Mesendoderm (in vitro differentiated cells): ENCODE measurements around the gene MIR17HG.
"Not testable (repeated sequence)": the region's sequence is repeated elsewhere in the genome, so short reads cannot be mapped to it uniquely, and the experiment has no call there.

Experiments
- DNase-seq: peaks from one replicate; pipeline ENCODE4 v3.0.0; 2013
- H2AK5ac ChIP-seq: 2 replicates; pipeline ENCODE4 v1.6.1; 2013; ENCODE audit warnings: low read length, inconsistent platforms
- H2BK120ac ChIP-seq: 2 replicates; pipeline ENCODE4 v1.6.1; 2013; ENCODE audit warnings: low read depth, mild to moderate bottlenecking, low read length, moderate library complexity, mixed read lengths
- H2BK15ac ChIP-seq: replicated peaks from 2 replicates; pipeline ENCODE4 v1.6.1; 2013; ENCODE audit warnings: low read depth, mild to moderate bottlenecking, moderate library complexity
- H2BK5ac ChIP-seq: 2 replicates; pipeline ENCODE4 v1.6.1; 2013; ENCODE audit warnings: low read length, inconsistent platforms
- H3K18ac ChIP-seq: 2 replicates; pipeline ENCODE4 v1.6.1; 2013; ENCODE audit warnings: mild to moderate bottlenecking, low read length, mixed read lengths
- H3K23ac ChIP-seq: one replicate; pipeline ENCODE4 v1.6.1; 2013; ENCODE audit warnings: low read length
- H3K27ac ChIP-seq: 2 replicates; pipeline ENCODE4 v1.5.1; 2013; ENCODE audit warnings: low read depth, mild to moderate bottlenecking, inconsistent platforms, low read length, moderate library complexity
- H3K27me3 ChIP-seq: 2 replicates; pipeline ENCODE4 v1.6.1; 2013; ENCODE audit warnings: low read length, control low read depth, mild to moderate bottlenecking, inconsistent platforms; ENCODE audit not compliant: insufficient read depth, poor library complexity
- H3K36me3 ChIP-seq: 2 replicates; pipeline ENCODE4 v1.6.1; 2013; ENCODE audit warnings: low read length, inconsistent platforms; ENCODE audit not compliant: control insufficient read depth, insufficient read depth
- H3K4ac ChIP-seq: one replicate; pipeline ENCODE4 v1.6.1; 2013; ENCODE audit warnings: low read depth, mild to moderate bottlenecking, low read length, moderate library complexity
- H3K4me1 ChIP-seq: 2 replicates; pipeline ENCODE4 v1.6.1; 2013; ENCODE audit warnings: low read depth, low read length, inconsistent platforms; ENCODE audit not compliant: control insufficient read depth
- H3K4me2 ChIP-seq: 2 replicates; pipeline ENCODE4 v1.6.1; 2013; ENCODE audit warnings: low read length
- H3K4me3 ChIP-seq: 2 replicates; pipeline ENCODE4 v1.5.1; 2013; ENCODE audit warnings: mild to moderate bottlenecking, low read length
- H3K56ac ChIP-seq: one replicate; pipeline ENCODE4 v1.6.1; 2013; ENCODE audit warnings: low read length
- H3K79me1 ChIP-seq: 2 replicates; pipeline ENCODE4 v1.6.1; 2013; ENCODE audit warnings: low read length, inconsistent platforms
- H3K79me2 ChIP-seq: 2 replicates; pipeline ENCODE4 v1.6.1; 2013; ENCODE audit warnings: mild to moderate bottlenecking, low read length; ENCODE audit not compliant: control insufficient read depth, insufficient read depth
- H3K9ac ChIP-seq: 2 replicates; pipeline ENCODE4 v1.6.1; 2013; ENCODE audit warnings: low read length, inconsistent platforms
- H4K5ac ChIP-seq: one replicate; pipeline ENCODE4 v1.6.1; 2013; ENCODE audit warnings: low read length
- H4K8ac ChIP-seq: one replicate; pipeline ENCODE4 v1.6.1; 2013; ENCODE audit warnings: low read depth, mild to moderate bottlenecking, control low read depth, low read length, moderate library complexity
- WGBS: extraction: QIAGEN DNeasy Blood & Tissue Kit; methylation state at CpG from one replicate; pipeline ENCODE4 v1.1.7; 2013; ENCODE audit warnings: low lambda C conversion rate, missing lambda C conversion rate; ENCODE audit not compliant: insufficient coverage; ENCODE audit errors: extremely low coverage; 5-methylcytosine and 5-hydroxymethylcytosine counted together

The MIR17HG gene

GRCh38 chr13:91314888-91315287 lies 32.6 kb upstream of the MIR17HG start:
- no peaks in the 10 kb centered on the region for H3K36me3 ChIP-seq
- no peak overlapping the region for H3K9ac ChIP-seq
- H3K18ac ChIP-seq = no peak overlapping the region
- H3K4ac ChIP-seq = no peak overlapping the region
- no peak overlapping the region for H3K56ac ChIP-seq
- H3K23ac ChIP-seq = no peak overlapping the region
- no peaks in the 10 kb centered on the region for H3K4me1 ChIP-seq
- DNase-seq = no peak
- no peak overlapping the region for H3K27ac ChIP-seq
- H3K79me2 ChIP-seq = no peaks in the 10 kb centered on the region
- H2BK15ac ChIP-seq = no peak overlapping the region
- H3K4me2 ChIP-seq = no peak overlapping the region
- H3K27me3 ChIP-seq = no peaks in the 10 kb centered on the region
- H2BK120ac ChIP-seq = no peak overlapping the region
- H2AK5ac ChIP-seq = no peak overlapping the region
- no peaks in the 10 kb centered on the region for H3K79me1 ChIP-seq
- H2BK5ac ChIP-seq = no peak overlapping the region
- no peak overlapping the region for H3K4me3 ChIP-seq
- no peak overlapping the region for H4K5ac ChIP-seq
- no peak overlapping the region for H4K8ac ChIP-seq

- H3K4ac ChIP-seq = no peak overlapping the region
- H3K36me3 ChIP-seq = no peaks in the 10 kb centered on the region
- H3K27ac ChIP-seq = no peak overlapping the region
- H3K79me1 ChIP-seq = no peaks in the 10 kb centered on the region
- H4K5ac ChIP-seq = no peak overlapping the region
- H3K79me2 ChIP-seq = no peaks in the 10 kb centered on the region
- H3K4me3 ChIP-seq = no peak overlapping the region
- no peaks in the 10 kb centered on the region for H3K27me3 ChIP-seq
- no peak overlapping the region for H4K8ac ChIP-seq
- no peak overlapping the region for H3K18ac ChIP-seq
- H3K9ac ChIP-seq = no peak overlapping the region
- H2BK15ac ChIP-seq = no peak overlapping the region
- no peak for DNase-seq
- H3K4me1 ChIP-seq = no peaks in the 10 kb centered on the region
- no peak overlapping the region for H3K56ac ChIP-seq
- H3K4me2 ChIP-seq = no peak overlapping the region
- WGBS = no CpG with 5 or more reads among the region's 6 CpGs
- no peak overlapping the region for H2BK5ac ChIP-seq
- H2BK120ac ChIP-seq = no peak overlapping the region
- no peak overlapping the region for H2AK5ac ChIP-seq
- no peak overlapping the region for H3K23ac ChIP-seq
Observed at GRCh38 chr13:91318886-91319285, 28.6 kb upstream of the MIR17HG start.

DNA sequence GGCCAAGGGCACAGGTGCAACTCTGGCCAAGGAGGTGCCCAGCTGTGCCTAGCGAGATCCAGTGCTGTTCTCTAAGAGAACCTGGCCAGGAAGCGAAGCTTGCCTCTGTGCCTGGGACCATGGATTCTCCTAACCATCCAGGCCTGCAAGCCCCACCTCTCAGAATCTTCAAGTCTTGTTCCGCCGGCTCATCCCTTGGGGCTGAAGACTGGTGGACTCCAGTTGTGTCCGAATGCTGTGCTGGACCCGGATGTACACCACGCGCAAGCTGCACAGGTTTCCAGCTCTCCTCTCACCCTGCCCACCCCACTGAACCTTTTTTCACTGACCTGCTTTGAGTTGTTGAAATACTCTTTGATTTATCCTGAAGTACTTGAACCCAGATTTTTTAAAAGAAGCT lies 27.5 kb upstream of the MIR17HG start:
- WGBS = no CpG with 5 or more reads among the region's 8 CpGs
- Histone ChIP-seq H3K23ac (no peak overlapping the region), H4K8ac (no peak overlapping the region), H3K56ac (no peak overlapping the region), H2BK5ac (no peak overlapping the region), H3K27ac (no peak overlapping the region), H3K18ac (no peak overlapping the region), H3K4me2 (no peak overlapping the region), H3K36me3 (no peaks in the 10 kb centered on the region), H3K4me1 (no peaks in the 10 kb centered on the region), H3K27me3 (no peaks in the 10 kb centered on the region), H3K9ac (no peak overlapping the region), H2BK15ac (no peak overlapping the region), H2AK5ac (no peak overlapping the region), H3K79me1 (no peaks in the 10 kb centered on the region), H3K4me3 (no peak overlapping the region), H2BK120ac (no peak overlapping the region), H3K79me2 (no peaks in the 10 kb centered on the region), H4K5ac (no peak overlapping the region), H3K4ac (no peak overlapping the region)
- DNase-seq = no peak

DNA sequence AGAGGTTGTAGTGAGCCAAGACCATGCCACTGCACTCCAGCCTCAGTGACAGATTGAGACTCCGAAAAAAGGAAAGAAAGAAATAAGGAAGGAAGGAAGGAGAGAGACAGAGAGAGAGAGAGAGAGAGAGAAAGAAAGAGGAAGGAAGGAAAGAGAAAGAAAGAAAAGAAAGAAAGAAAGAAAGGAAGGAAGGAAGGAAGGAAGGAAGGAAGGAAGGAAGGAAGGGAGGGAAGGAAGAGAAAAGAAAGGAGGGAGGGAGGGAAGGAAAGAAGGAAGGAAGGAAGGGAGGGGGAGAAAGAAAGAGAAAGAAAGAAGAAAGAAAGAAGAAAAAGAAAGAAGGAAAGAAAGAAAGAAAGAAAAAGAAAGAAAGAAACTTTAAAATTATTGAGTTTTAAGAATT lies 26.5 kb upstream of the MIR17HG start:
- WGBS = no CpG with 5 or more reads among the region's 1 CpG
- not testable (repeated sequence) for H3K4ac ChIP-seq, H3K36me3 ChIP-seq, DNase-seq, H2BK120ac ChIP-seq, H3K4me2 ChIP-seq, H3K27me3 ChIP-seq, H4K8ac ChIP-seq, H3K4me3 ChIP-seq, H2BK15ac ChIP-seq, H4K5ac ChIP-seq, H3K56ac ChIP-seq, H3K23ac ChIP-seq, H3K79me1 ChIP-seq, H2BK5ac ChIP-seq, H3K4me1 ChIP-seq, H3K27ac ChIP-seq, H3K18ac ChIP-seq, H3K79me2 ChIP-seq, H3K9ac ChIP-seq, H2AK5ac ChIP-seq

DNA sequence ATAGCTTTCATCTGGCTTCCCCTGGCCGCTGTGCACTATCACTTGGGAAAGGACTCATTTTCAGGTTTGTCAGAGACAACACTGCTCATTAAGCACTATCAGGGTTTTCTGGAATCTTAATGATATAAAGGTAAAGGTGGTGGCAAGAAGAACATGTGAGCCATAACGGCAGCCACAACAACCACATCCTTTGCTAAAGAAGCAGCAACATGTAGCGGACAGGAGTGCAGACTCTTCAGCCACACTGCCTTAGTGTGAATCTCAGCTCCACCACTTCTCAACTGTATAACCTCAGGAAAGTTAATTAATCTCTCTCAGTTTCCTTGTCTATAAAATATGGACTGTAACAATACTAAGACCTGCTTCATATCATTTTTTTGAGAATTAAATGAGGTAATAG lies 24.1 kb upstream of the MIR17HG start:
- Histone ChIP-seq H3K79me2 (no peaks in the 10 kb centered on the region), H3K4ac (no peak overlapping the region)

GRCh38 chr13:91326146-91326545 lies 21.3 kb upstream of the MIR17HG start:
- Histone ChIP-seq H3K36me3 (no peaks in the 10 kb centered on the region), H3K27ac (no peak overlapping the region), H3K79me1 (no peaks in the 10 kb centered on the region), H3K23ac (no peak overlapping the region), H3K4ac (no peak overlapping the region), H3K4me1 (no peaks in the 10 kb centered on the region), H4K8ac (no peak overlapping the region), H3K79me2 (no peaks in the 10 kb centered on the region), H2BK120ac (no peak overlapping the region), H2AK5ac (no peak overlapping the region), H3K4me3 (no peak overlapping the region), H2BK15ac (no peak overlapping the region), H3K56ac (no peak overlapping the region), H3K9ac (no peak overlapping the region), H3K4me2 (no peak overlapping the region), H4K5ac (no peak overlapping the region), H3K27me3 (no peaks in the 10 kb centered on the region), H2BK5ac (no peak overlapping the region), H3K18ac (no peak overlapping the region)
- DNase-seq = no peak
- WGBS = no CpG with 5 or more reads among the region's 7 CpGs

More for the DNA sequence above, 24.1 kb upstream of the MIR17HG start:
- Histone ChIP-seq H2AK5ac (no peak overlapping the region), H3K4me2 (no peak overlapping the region), H3K9ac (no peak overlapping the region), H3K56ac (no peak overlapping the region), H2BK5ac (no peak overlapping the region), H4K5ac (no peak overlapping the region), H3K23ac (no peak overlapping the region), H2BK15ac (no peak overlapping the region), H4K8ac (no peak overlapping the region), H3K4me3 (no peak overlapping the region), H2BK120ac (no peak overlapping the region), H3K79me1 (no peaks in the 10 kb centered on the region), H3K4me1 (no peaks in the 10 kb centered on the region), H3K27ac (no peak overlapping the region), H3K27me3 (no peaks in the 10 kb centered on the region), H3K18ac (no peak overlapping the region), H3K36me3 (no peaks in the 10 kb centered on the region)
- DNase-seq = no peak
- no CpG with 5 or more reads among the region's 3 CpGs for WGBS
